Measurements from ENCODE around the gene CORO2B. TPM values are rescaled to one million over a fixed set of nuclear protein-coding genes. Genes with fewer than 3 reads are reported as not detected.

Gene CORO2B
- total and polyA plus RNA-seq, 2 of the 4 experiments (the other 2 are of a cell fraction): 9.3 to 39.3 TPM

- Histone ChIP-seq H4K20me1 (ENCODE audit: insufficient read depth, low read length) (no peaks in the 10 kb centered on the region), H2BK15ac (ENCODE audit: low read depth, low read length) (no peak overlapping the region), H3K4me1 (ENCODE audit: control insufficient read depth, insufficient read depth, low read length) (no peaks in the 10 kb centered on the region), H3K14ac (replicated peaks; ENCODE audit: low read depth, low read length) (no peak overlapping the region), H3K4ac (ENCODE audit: low read depth, low read length) (no peak overlapping the region), H2BK5ac (ENCODE audit: low read depth, low read length, poor library complexity, severe bottlenecking) (no peak overlapping the region), H3K4me3 (ENCODE audit: insufficient read depth, low read depth, low read length) (no peak overlapping the region), H2BK120ac (ENCODE audit: low read depth, low read length) (no peak overlapping the region), H2AFZ (replicated peaks; ENCODE audit: low read length, poor library complexity) (no peak overlapping the region), H3K36me3 (ENCODE audit: control insufficient read depth, insufficient read depth, low read length) (peaks cover 12% of the 10 kb centered on the region), H2AK5ac (ENCODE audit: low read depth, low read length) (no peak overlapping the region), H2AK9ac (replicated peaks; ENCODE audit: low read depth, low read length, poor library complexity) (no peak overlapping the region), H3K23ac (ENCODE audit: low read depth, low read length) (no peak overlapping the region), H3K18ac (ENCODE audit: low read depth, low read length) (no peak overlapping the region), H3K4me2 (ENCODE audit: low read depth, low read length) (no peak overlapping the region), H4K91ac (ENCODE audit: insufficient read depth, low read depth, low read length) (no peak overlapping the region), H3K27me3 (ENCODE audit: control insufficient read depth, insufficient read depth, low read length) (no peaks in the 10 kb centered on the region), H3K9me1 (ENCODE audit: insufficient read depth, low read length) (peaks cover 3% of the 10 kb centered on the region), H4K8ac (ENCODE audit: low read depth in 2 of 2, low read length in 2 of 2) (no peak overlapping the region), H3K9me3 (ENCODE audit: control insufficient read depth, insufficient read depth, low read length) (no peaks in the 10 kb centered on the region), H2BK20ac (ENCODE audit: low read depth, low read length) (no peak overlapping the region), H3K79me1 (ENCODE audit: low read depth in 1 of 2, low read length in 2 of 2) (no peaks in the 10 kb centered on the region), H3K56ac (ENCODE audit: extremely low read depth, insufficient read depth, low read length) (no peak overlapping the region), H3K27ac (ENCODE audit: insufficient read depth, low read length) (no peak overlapping the region), H3K9ac (ENCODE audit: low read depth, low read length) (no peak overlapping the region), H4K5ac (ENCODE audit: low read depth, low read length) (no peak overlapping the region)
- BruUV-seq (replicated peaks): no TSS peak
- intact Hi-C loops (cut with micrococcal nuclease): no loop called here
- 70% methylated on average over 2 of the region's 9 CpGs; no CpG with 5 or more reads in 1 of the 2 experiments for WGBS, 2 experiments (ENCODE audit: extremely low coverage in 2 of 2, insufficient read length in 1 of 2)
- TF ChIP-seq RFX5 (IDR thresholded peaks at IDR 0.05; ENCODE audit: low read depth, low read length): no peak
- no peak for TF ChIP-seq USF2 (IDR thresholded peaks at IDR 0.05; ENCODE audit: low read depth, low read length)
- TF ChIP-seq CHD1 (IDR thresholded peaks at IDR 0.05; ENCODE audit: low read depth, low read length): no peak
- no peak for TF ChIP-seq MAZ (IDR thresholded peaks at IDR 0.05; ENCODE audit: borderline replicate concordance, low read depth, low read length)
- no peak for TF ChIP-seq FOS (IDR thresholded peaks at IDR 0.05; ENCODE audit: low read depth, low read length)
- TF ChIP-seq CEBPB (IDR thresholded peaks at IDR 0.05; ENCODE audit: low read depth, low read length): no peak
- TF ChIP-seq ELK1 (IDR thresholded peaks at IDR 0.05; ENCODE audit: borderline replicate concordance, low read depth, low read length): no peak
- TF ChIP-seq CTCF (conservative IDR thresholded peaks at IDR 0.05; ENCODE audit: low read depth, low read length): no peak
- TF ChIP-seq RAD21 (IDR thresholded peaks at IDR 0.05; ENCODE audit: low read length): no peak
- TF ChIP-seq SMC3 (IDR thresholded peaks at IDR 0.05; ENCODE audit: low read depth, low read length): no peak
- TF ChIP-seq MXI1 (IDR thresholded peaks at IDR 0.05; ENCODE audit: borderline replicate concordance, low read depth, low read length): no peak
- no peak for TF ChIP-seq BHLHE40 (IDR thresholded peaks at IDR 0.05; ENCODE audit: low read depth, low read length)
- TF ChIP-seq NFE2L2 (IDR thresholded peaks at IDR 0.05; ENCODE audit: low read depth, low read length): no peak
- TF ChIP-seq RCOR1 (IDR thresholded peaks at IDR 0.05; ENCODE audit: insufficient replicate concordance, low read length): no peak
- no peak for TF ChIP-seq POLR2A (IDR thresholded peaks at IDR 0.05; ENCODE audit: low read depth, low read length)
- TF ChIP-seq MAFK (IDR thresholded peaks at IDR 0.05; ENCODE audit: low read depth, low read length): no peak
- dilution Hi-C loops (cut with HindIII; ENCODE audit: low sequenced_read_pairs, unreplicated experiment): no loop called here
- CTCF ChIA-PET: no interaction called here
- POLR2A ChIA-PET (ENCODE audit: unreplicated experiment): no interaction called here
- ATAC-seq (ENCODE audit: low read depth) (no peak), DNase-seq (no peak)
- in situ Hi-C loops (cut with MboI; ENCODE audit: low sequenced_read_pairs): no loop called here
Measured at GRCh38 chr15:68713874-68714273, 135.1 kb downstream of the CORO2B start.
